Vagina (tissue), 2 donors: Measurements from ENCODE around the gene YOD1. TPM values are rescaled to one million over a fixed set of nuclear protein-coding genes. Genes with fewer than 3 reads are reported as not detected.

Source experiments
- DNase-seq, 2 donors: peaks; one replicate each; pipeline ENCODE4 v3.0.0-alpha.2; 2017; ENCODE audit errors: extremely low spot score in 2 of 2
- H3K27ac ChIP-seq: fragments of 200-600 bp; sonication (generic); one replicate; pipeline ENCODE4 v1.5.1; 2019
- H3K27me3 ChIP-seq: fragments of 200-600 bp; sonication (generic); one replicate; pipeline ENCODE4 v1.5.1; 2019
- H3K36me3 ChIP-seq, 2 donors: fragments of 200-600 bp; sonication (generic); one replicate each; pipeline ENCODE4 v1.5.1; 2017 to 2019
- H3K4me1 ChIP-seq: fragments of 200-600 bp; sonication (generic); one replicate; pipeline ENCODE4 v1.5.1; 2019
- H3K4me3 ChIP-seq, 2 donors: fragments of 200-600 bp; sonication (generic); 1 replicate in 1 of 2; 2 replicates in 1 of 2; pipeline ENCODE4 v1.5.1; 2016 to 2019
- H3K9me3 ChIP-seq: fragments of 200-600 bp; sonication (generic); one replicate; pipeline ENCODE4 v1.5.1; 2019
- POLR2A ChIP-seq, 2 donors: fragments of 450-650 bp; IDR thresholded peaks; one replicate each; pipeline ENCODE4 v1.6.1; 2017; ENCODE audit warnings: antibody characterized with exemption in 2 of 2, mild to moderate bottlenecking in 2 of 2, moderate library complexity in 2 of 2
- POLR2AphosphoS5 ChIP-seq, 2 donors: sonication (generic); formaldehyde crosslinking; IDR thresholded peaks; one replicate each; pipeline ENCODE4 v1.9.0; 2017; ENCODE audit warnings: antibody characterized with exemption in 2 of 2, mild to moderate bottlenecking in 2 of 2, low read depth in 1 of 2; ENCODE audit not compliant: insufficient read depth in 1 of 2
- intact Hi-C: fragments of 100-400 bp; cut with DNase I; formaldehyde crosslinking; loops from one replicate; pipeline ENCODE4 v1.15.1; 2023
- total RNA-seq: library from RNA; depleted of rRNA; stranded (reverse); fragments of >200 nt; gene quantifications from one replicate; pipeline ENCODE4 v1.2.3, GENCODE V29; 2016
- TF ChIP-seq, protein P1 (sequence below), 3 experiments: fragments of 450-650 bp in 2 of 3; fragments of 200-600 bp in 1 of 3; sonication (generic) in 1 of 3; IDR thresholded peaks; one replicate each; pipeline ENCODE4 v1.5.1; 2017 to 2019; ENCODE audit warnings: antibody characterized with exemption in 3 of 3, mild to moderate bottlenecking in 2 of 3, moderate library complexity in 2 of 3

YOD1 gene
- total RNA-seq, 1 donor from 2014 or later = 25.3 TPM

DNA sequence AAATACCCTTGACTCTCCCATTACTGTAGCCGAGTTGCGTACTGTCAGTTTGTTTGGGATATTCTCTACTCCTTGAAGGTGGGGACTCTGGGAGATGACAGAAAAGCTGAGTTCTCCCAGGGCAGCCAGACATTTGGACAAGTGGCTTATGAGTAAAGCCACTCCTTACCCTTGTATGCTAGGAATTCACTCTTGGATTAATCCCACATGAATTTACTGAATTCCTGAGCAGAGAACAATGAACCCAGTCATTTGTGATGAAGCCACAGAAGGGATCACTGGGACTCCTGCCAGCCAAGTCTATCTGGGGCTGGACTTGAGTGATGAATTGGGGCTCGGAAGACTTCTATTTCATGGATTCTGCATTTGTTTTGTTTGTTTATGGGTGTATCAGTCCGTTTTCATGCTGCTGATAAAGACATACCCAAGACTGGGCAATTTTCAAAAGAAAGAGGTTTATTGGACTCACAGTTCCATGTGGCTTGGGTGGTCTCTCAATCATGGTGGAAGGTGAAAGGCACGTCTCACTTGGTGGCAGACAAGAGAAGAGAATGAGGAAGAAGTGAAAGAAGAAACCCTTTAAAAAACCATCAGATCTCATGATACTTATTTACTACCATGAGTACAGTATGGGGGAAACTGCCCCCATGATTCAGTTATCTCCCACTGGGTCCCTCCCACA lies 43.5 kb downstream of the YOD1 start:
- intact Hi-C loops = no loop called here
- DNase-seq = no peak
- no peak overlapping the region for H3K4me3 ChIP-seq
- H3K4me1 ChIP-seq = no peaks in the 10 kb centered on the region
- H3K36me3 ChIP-seq = no peaks in the 10 kb centered on the region
- no peak overlapping the region for H3K27ac ChIP-seq
- no peak for TF ChIP-seq POLR2A (IDR thresholded peaks at IDR 0.05)
- TF ChIP-seq POLR2AphosphoS5 (IDR thresholded peaks at IDR 0.05; ENCODE audit: insufficient read depth in 1 of 2, low read depth in 1 of 2) = no peak
- TF ChIP-seq, protein P1, sequence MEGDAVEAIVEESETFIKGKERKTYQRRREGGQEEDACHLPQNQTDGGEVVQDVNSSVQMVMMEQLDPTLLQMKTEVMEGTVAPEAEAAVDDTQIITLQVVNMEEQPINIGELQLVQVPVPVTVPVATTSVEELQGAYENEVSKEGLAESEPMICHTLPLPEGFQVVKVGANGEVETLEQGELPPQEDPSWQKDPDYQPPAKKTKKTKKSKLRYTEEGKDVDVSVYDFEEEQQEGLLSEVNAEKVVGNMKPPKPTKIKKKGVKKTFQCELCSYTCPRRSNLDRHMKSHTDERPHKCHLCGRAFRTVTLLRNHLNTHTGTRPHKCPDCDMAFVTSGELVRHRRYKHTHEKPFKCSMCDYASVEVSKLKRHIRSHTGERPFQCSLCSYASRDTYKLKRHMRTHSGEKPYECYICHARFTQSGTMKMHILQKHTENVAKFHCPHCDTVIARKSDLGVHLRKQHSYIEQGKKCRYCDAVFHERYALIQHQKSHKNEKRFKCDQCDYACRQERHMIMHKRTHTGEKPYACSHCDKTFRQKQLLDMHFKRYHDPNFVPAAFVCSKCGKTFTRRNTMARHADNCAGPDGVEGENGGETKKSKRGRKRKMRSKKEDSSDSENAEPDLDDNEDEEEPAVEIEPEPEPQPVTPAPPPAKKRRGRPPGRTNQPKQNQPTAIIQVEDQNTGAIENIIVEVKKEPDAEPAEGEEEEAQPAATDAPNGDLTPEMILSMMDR (IDR thresholded peaks at IDR 0.05) = no peak
- no peaks in the 10 kb centered on the region for H3K27me3 ChIP-seq
- H3K9me3 ChIP-seq = no peaks in the 10 kb centered on the region

DNA sequence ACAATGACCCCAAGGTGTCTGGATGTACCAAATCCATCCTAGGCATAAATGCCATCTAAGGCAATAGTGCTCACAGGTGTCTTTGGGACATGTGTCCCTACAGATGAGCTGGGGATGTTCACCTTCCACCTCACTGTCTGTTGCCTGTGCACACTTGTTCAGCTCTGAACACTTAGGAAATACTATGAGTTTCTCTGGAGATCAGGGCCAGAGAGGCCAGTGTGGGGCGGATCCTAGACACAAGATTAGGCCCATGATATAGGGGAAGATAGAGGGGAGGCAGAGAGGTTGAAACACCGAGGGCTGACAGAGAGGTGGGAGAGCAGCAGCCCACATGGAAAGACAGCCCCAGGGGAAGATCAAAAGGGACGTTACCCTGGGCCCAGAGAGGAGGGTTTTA lies 44.1 kb downstream of the YOD1 start:
- H3K4me1 ChIP-seq = no peaks in the 10 kb centered on the region
- H3K27me3 ChIP-seq = no peaks in the 10 kb centered on the region
- H3K4me3 ChIP-seq = no peak overlapping the region
- no peak overlapping the region for H3K27ac ChIP-seq
- no peaks in the 10 kb centered on the region for H3K36me3 ChIP-seq
- intact Hi-C loops = no loop called here
- no peaks in the 10 kb centered on the region for H3K9me3 ChIP-seq
- TF ChIP-seq POLR2AphosphoS5 (IDR thresholded peaks at IDR 0.05; ENCODE audit: insufficient read depth in 1 of 2, low read depth in 1 of 2) = no peak
- TF ChIP-seq POLR2A (IDR thresholded peaks at IDR 0.05) = no peak
- TF ChIP-seq, protein P1 (IDR thresholded peaks at IDR 0.05) = no peak
- no peak for DNase-seq

DNA sequence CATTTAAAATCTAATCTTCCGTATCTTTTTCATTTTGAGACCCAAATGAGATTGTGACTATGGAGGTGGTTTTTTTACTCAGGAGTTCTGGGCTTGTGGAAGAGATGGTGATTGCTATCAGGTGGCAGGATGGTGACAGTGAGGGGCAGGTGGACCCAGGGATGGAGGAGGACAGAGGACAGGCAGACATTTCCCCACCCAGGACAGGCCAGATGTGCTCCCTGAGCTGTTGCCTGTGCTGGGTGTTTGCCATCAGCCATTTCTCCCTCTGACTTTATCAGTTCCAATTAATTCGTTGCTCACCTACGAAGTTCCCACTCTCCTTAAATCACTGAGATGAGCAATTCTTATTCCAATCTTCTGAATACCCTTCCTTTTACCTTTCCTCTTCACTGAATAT lies 44.9 kb downstream of the YOD1 start:
- no peaks in the 10 kb centered on the region for H3K27me3 ChIP-seq
- H3K36me3 ChIP-seq = no peaks in the 10 kb centered on the region
- DNase-seq = peak in 1 of 2 donors; percentile 60
- no peak overlapping the region for H3K4me3 ChIP-seq
- H3K4me1 ChIP-seq = no peaks in the 10 kb centered on the region
- no peak overlapping the region for H3K27ac ChIP-seq
- no peaks in the 10 kb centered on the region for H3K9me3 ChIP-seq
- intact Hi-C loops = no loop called here
- TF ChIP-seq, protein P1 (IDR thresholded peaks at IDR 0.05) = no peak
- no peak for TF ChIP-seq POLR2A (IDR thresholded peaks at IDR 0.05)
- TF ChIP-seq POLR2AphosphoS5 (IDR thresholded peaks at IDR 0.05; ENCODE audit: insufficient read depth in 1 of 2, low read depth in 1 of 2) = no peak

DNA sequence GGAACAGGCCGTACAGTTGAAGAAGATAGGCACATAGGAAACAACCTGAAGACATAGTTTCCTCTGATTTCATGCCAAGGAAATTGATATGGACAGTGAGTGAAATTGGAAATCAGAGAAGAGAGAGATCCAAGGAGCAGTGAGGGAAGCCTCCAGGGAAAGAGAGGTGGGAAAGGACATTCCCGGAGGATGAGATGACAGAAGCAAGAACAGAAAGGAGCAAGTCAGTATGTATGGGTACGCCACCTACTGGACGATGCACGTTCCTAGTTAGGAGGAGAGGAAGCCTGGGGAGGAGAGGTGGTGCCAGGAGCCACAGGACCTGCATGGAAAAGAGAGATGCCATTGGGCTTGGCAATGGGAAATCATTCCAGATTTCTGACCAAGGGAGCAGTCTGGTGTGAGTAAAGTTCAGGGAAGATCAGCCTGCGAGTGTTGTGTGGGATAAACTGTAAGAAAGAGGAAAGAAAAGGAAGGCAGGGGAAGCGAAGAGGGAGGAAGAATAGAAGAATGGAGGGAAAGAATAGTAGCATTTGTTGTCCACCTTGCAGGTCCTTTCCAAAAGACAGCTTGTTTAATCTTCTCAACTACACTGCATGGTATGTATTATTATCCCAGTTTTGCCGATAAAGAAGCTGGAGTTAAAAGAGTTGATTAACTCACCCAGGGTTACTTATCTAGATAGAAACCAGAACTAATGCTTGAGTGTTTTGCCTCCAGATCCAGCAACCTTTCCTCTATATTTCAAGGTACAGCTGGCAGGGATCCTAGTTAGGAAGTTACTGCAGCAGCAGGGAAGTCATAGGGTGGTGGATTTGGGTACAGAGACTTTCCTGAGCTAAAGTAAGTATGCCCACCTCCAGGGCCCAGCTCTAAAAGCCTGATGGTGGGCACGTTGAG lies 45.8 kb downstream of the YOD1 start:
- intact Hi-C loops = no loop called here
- no peaks in the 10 kb centered on the region for H3K27me3 ChIP-seq
- no peaks in the 10 kb centered on the region for H3K4me1 ChIP-seq
- H3K4me3 ChIP-seq = no peak overlapping the region
- H3K36me3 ChIP-seq = no peaks in the 10 kb centered on the region
- no peak for DNase-seq
- H3K27ac ChIP-seq = no peak overlapping the region
- no peaks in the 10 kb centered on the region for H3K9me3 ChIP-seq
- TF ChIP-seq, protein P1 (IDR thresholded peaks at IDR 0.05) = no peak
- TF ChIP-seq POLR2AphosphoS5 (IDR thresholded peaks at IDR 0.05; ENCODE audit: insufficient read depth in 1 of 2, low read depth in 1 of 2) (no peak), POLR2A (IDR thresholded peaks at IDR 0.05) (no peak)
